ENCODE data around the gene UBAP1L.
"Not testable (repeated sequence)": the region's sequence is repeated elsewhere in the genome, so short reads cannot be mapped to it uniquely, and the experiment has no call there.

UBAP1L gene

DNA sequence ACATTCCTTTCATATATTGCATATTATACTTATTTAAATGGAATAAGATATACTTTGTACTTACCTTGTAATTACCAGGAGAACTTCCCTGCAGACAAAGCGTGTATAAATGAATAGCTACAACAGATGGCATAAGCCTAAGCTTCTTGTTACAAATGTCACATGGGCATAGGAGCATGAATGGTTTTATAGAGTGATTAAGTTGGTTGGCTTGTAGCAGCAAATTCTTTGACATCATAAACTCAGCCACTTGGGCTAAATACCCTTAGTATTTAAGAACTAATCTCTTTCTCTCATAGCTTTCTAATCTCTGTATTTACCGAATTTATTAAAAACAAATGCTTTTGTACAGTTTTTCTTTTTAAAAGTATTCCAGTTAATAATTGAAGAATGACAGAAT is at the start of gene UBAP1L:
UBAP1L (minus strand) TSS at position 115 of the 400 bp plus-strand sequence. CDS start 8,985 bp downstream, outside the sequence.
- DNase-seq: peak in 1 of 3 experiments; percentile 51

- no peak for DNase-seq
These were observed 49.1 kb upstream of the UBAP1L start for GRCh38 chr15:65164139-65164538.

DNA sequence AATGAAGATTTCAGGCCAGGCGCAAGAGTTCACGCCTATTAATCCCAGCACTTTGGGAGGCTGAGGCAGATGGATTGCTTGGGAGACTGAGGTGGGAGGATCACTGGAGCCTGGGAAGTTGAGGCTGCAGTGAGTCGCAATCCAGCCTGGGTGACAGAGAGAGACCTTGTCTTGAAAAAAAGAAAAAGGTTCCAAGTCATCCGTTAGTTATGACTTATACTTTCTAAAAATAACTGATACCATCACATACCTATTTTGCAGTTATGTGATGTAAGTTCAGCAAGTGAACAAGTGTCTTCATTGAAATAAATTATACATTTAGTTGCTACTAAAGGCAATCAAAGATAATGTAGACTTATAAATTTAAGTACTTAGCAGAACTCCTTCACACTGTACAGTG is 48.0 kb upstream of the UBAP1L start:
- DNase-seq: no peak

DNA sequence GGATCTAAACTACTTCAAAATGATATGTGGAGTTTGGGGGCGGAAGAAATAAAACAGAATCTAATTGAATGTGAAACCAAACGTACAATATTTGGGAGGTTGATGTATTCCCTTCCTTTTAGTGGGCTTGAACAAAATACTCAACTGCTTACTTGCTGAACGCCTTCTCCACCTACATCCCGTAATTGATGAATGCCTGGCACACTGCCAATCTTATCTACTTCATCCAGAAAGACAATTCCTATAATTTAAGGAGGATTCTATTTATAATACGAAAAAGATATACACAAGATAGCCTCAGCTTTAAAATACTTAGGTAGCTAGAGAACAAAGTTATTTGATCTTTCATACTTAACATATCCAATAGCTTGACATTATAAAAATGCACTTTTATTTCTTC is 41.7 kb upstream of the UBAP1L start:
- DNase-seq: peak in 1 of 3 experiments; percentile 20

DNA sequence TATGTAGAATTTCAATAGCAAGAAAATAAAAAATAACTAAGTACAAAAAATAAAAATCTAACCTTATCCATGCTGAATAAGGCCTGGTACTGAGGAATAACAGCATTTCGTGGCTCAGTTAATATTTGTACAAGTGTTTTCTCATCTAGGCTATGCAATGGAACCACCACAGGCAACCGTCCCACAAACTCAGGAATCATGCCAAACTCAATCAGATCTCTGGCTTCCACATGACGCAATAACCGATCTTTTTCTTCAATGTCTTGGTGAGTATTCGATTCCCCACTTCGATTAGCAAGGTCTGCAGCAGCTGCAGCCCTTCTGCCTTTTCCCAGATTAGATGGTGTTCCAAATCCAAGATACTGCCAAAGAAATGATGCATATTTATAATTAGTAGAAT is 39.7 kb upstream of the UBAP1L start:
- DNase-seq: peak in 1 of 3 experiments; percentile 0

DNA sequence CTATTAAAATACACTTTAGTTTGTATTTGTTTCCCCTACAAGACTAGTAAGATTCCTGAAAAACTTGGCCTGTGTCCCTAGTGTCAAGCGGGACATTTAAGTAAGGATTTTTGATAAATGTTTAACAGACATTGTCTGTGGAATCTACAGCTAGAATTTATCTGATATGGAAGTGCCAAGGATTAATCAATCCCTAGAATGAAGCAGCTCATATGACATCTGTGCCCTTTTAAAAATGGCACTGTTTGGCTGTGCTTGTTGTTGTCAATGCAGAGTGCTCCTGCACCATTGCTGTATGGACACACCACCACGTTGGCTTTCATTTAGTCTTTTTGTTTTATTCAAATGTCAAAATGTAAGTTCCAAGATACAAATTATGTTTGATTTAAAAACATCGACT is 32.9 kb upstream of the UBAP1L start:
- DNase-seq: no peak

GRCh38 chr15:65146438-65146837 is 31.4 kb upstream of the UBAP1L start:
- DNase-seq: no peak

- not testable (repeated sequence) for DNase-seq
These were observed 23.6 kb upstream of the UBAP1L start for GRCh38 chr15:65138631-65139030.

- DNase-seq: not testable (repeated sequence)
These were observed 22.9 kb upstream of the UBAP1L start for GRCh38 chr15:65137893-65138292.

- DNase-seq: not testable (repeated sequence)
These were observed 22.1 kb upstream of the UBAP1L start for GRCh38 chr15:65137089-65137488.

DNA sequence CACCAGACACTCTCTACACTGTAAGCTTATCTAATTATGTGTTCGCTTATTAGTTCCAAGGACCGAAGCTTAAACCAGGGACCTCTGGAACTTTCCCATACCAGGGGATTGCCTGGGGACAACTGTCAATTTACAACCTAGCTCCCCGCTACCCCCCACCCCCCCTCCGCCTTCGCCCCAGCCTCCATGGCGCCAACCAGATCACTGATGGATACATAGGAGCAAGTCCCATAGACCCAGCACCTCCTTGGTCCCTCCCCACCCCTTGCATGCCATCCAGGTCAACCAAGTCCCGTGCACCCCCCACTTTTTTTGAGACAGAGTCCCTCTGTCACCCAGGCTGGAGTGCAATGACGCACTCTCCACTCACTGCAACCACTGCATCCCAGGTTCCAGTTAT is 19.5 kb upstream of the UBAP1L start:
- DNase-seq: no peak

DNA sequence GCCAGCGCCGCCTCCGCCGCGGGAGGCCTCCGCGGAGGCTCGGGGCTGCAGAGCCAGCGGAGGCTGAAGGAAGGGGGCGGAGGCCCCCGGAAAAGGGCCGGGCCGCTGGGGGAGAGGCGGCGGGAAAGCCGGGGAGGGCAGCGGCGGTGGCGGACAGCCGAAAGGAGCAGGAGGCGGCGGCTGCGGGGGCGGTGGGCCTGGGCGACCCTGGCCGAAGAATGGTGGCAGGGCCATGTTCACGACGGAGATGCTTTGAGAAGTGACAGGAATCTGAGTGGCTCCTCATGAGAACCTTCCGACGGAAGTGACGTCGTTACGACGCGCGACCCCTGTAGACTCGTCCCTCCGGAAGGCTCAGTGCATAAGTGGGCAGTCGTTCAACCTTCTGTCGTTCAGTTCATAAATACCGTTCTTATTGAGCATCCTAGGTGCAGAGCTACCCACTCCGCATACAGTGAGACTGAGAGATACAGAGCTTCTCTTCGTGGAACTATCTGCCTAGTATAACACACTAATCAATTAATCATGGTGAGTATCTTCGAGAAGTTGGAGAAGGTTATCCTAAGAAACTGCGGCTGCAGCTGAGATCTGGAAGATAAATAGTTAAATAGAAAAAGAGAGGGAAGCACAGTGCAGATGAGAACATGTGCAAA is 18.7 kb upstream of the UBAP1L start, which contains the start of gene PDCD7:
PDCD7 (minus strand) TSS at position 261 of the 653 bp plus-strand sequence; CDS start at position 234, 27 bp downstream.
- DNase-seq: peak; percentile 85 to 97 (median 90)

- DNase-seq: peak; percentile 3 to 74 (median 61)
These were observed 18.0 kb upstream of the UBAP1L start for GRCh38 chr15:65132878-65133547.

DNA sequence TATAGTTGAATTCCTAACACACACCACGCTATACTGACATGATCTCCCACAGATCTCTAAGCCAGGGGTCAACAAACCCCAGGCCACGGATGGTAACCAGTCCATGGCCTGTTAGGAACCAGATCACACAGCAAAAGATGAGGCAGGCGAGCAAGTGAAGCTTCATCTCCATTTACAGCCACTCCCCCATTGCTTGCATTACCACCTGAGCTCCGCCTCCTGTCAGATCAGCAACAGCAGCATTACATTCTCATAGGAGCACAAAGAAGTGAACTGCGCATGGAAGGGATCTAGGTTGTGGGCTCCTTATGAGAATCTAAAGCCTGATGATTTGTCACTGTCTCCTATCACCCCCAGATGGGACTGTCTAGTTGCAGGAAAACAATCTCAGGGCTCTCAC is 15.9 kb upstream of the UBAP1L start:
- DNase-seq: no peak

GRCh38 chr15:65115542-65115941 is 542 bp upstream of the UBAP1L start:
- peak; percentile 12 to 86 (median 19) for DNase-seq

GRCh38 chr15:65110676-65111292 is 4.2 kb downstream of the UBAP1L start:
- no peak for DNase-seq

GRCh38 chr15:65106011-65106590 is 8.9 kb downstream of the UBAP1L start:
- DNase-seq: no peak

DNA sequence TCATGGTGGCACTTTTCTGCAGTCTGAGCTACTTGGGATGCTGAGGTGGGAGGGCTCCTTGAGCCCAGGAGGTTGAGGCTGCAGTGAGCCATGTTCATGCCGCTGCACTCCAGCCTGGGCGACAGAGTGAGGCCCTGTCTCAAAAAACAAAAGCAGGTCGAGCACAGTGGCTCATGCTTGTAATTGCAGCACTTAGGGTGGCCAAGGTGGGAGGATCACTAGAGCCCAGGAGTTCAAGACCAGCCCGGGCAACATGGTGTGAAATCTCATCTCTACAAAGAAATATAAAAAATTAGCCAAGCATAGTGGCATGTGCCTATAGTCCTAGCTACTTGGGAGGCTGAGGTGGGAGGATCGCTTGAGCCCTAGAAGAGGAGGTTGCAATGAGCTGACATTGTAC is 10.0 kb downstream of the UBAP1L start:
- no peak for DNase-seq

DNA sequence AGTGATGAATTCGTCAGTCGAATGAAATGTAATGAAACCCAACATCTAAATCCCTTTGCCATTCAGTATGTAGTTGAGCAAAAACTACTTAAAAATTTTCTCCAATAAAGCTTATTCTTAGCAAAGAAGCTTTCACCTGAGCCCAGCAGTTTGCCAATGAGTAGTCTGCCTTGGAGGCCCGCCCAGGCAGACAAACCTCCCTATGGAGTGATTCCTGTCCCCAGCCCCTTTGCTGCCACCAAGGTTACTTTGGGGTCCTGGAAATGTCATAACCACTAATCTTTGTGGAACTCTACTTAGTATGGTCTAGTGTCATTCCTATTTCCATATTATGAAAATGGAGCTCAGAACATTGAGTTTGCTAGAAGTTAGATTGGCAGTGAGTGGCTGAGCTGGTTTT is 12.1 kb downstream of the UBAP1L start:
- no peak for DNase-seq

- no peak for DNase-seq
These were observed 12.9 kb downstream of the UBAP1L start for GRCh38 chr15:65101891-65102708.

GRCh38 chr15:65101411-65101890 is 13.5 kb downstream of the UBAP1L start:
- peak in 2 of 3 experiments; percentile 18 to 34 for DNase-seq

DNA sequence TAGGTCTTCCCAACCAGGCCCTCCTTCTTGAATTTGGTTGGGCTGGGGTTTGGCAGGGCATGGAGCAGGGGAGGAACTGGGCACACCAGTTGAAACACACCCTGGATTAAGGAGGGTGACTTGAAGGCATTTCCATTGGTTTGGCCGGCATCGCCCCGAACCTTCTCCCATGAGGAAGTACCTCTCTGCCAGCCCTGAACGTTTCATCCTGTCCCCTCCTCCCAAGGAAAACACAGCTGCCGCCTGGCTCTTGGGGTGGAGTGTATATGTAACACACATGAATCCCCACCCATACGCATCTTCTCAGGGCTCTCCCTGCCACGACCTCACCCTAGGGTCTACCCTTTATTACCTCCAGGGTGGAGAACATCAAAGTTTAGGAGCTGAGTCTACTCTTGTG is 14.6 kb downstream of the UBAP1L start:
- no peak for DNase-seq
